H4 (cell line): ENCODE measurements around the gene CELF6. TPM values are rescaled to one million over a fixed set of nuclear protein-coding genes. Genes with fewer than 3 reads are reported as not detected.
A peak's percentile ranks its signal among the peaks of the same experiment; 100 is the strongest.
"Not testable (repeated sequence)": the region's sequence is repeated elsewhere in the genome, so short reads cannot be mapped to it uniquely, and the experiment has no call there.

Experiments used
- DNase-seq: peaks from one replicate; pipeline ENCODE4 v3.0.0-alpha.2; 2015; ENCODE audit warnings: low spot score
- total RNA-seq: library from RNA; depleted of rRNA; stranded (reverse); fragments of >200 nt; shearing (Covaris generic); gene quantifications from 2 replicates; pipeline ENCODE4 v1.2.3, GENCODE V29; 2014

The CELF6 gene
- total RNA-seq, 1 experiment from 2014 or later = not detected

- DNase-seq = no peak
These were observed 4.1 kb downstream of the CELF6 start for GRCh38 chr15:72315706-72316370.

GRCh38 chr15:72313881-72314280, 6.1 kb downstream of the CELF6 start:
- no peak for DNase-seq

- no peak for DNase-seq
These were observed 6.5 kb downstream of the CELF6 start for GRCh38 chr15:72313448-72313840.

- peak; percentile 80 for DNase-seq
These were observed 7.1 kb downstream of the CELF6 start for GRCh38 chr15:72312605-72313447.

- DNase-seq = no peak
These were observed 12.9 kb downstream of the CELF6 start for GRCh38 chr15:72307026-72307425.

- DNase-seq = no peak
These were observed 13.7 kb downstream of the CELF6 start for GRCh38 chr15:72306211-72306785.

GRCh38 chr15:72304596-72304995, 15.4 kb downstream of the CELF6 start:
- no peak for DNase-seq

- no peak for DNase-seq
These were observed 17.0 kb downstream of the CELF6 start for GRCh38 chr15:72302955-72303354.

- DNase-seq = no peak
These were observed 30.2 kb downstream of the CELF6 start for GRCh38 chr15:72289597-72290325.

GRCh38 chr15:72288796-72289596, 31.0 kb downstream of the CELF6 start:
- DNase-seq = no peak

- peak; percentile 30 for DNase-seq
These were observed 33.9 kb downstream of the CELF6 start for GRCh38 chr15:72285927-72286516.

- no peak for DNase-seq
These were observed 34.6 kb downstream of the CELF6 start for GRCh38 chr15:72285402-72285801.

GRCh38 chr15:72284781-72285180, 35.2 kb downstream of the CELF6 start:
- no peak for DNase-seq

GRCh38 chr15:72281713-72282112, 38.2 kb downstream of the CELF6 start:
- DNase-seq = no peak

- no peak for DNase-seq
These were observed 39.2 kb downstream of the CELF6 start for GRCh38 chr15:72280751-72281150.

GRCh38 chr15:72278737-72279136, 41.2 kb downstream of the CELF6 start:
- DNase-seq = no peak

- no peak for DNase-seq
These were observed 43.6 kb downstream of the CELF6 start for GRCh38 chr15:72276326-72276700.

- not testable (repeated sequence) for DNase-seq
These were observed 44.2 kb downstream of the CELF6 start for GRCh38 chr15:72275635-72276325.

GRCh38 chr15:72272997-72273352, 47.0 kb downstream of the CELF6 start:
- DNase-seq = no peak

- peak; percentile 98 for DNase-seq
These were observed 47.6 kb downstream of the CELF6 start, which contains the start of gene PARP6 for GRCh38 chr15:72272213-72272996. TSS of gene PARP6 (minus strand) at chr15:72272554. CDS start at chr15:72267477, 5,077 bp downstream.
